GM23338 (cell line): ENCODE data around the gene HOXA2. TPM values are rescaled to one million over a fixed set of nuclear protein-coding genes. Genes with fewer than 3 reads are reported as not detected.

ENCODE experiments used
- ATAC-seq: fragments of 200-7000 bp; cut with Tn5 transposase; 3 replicates; pipeline ENCODE4 v1.9.1; 2020
- DNase-seq: peaks from one replicate; pipeline ENCODE4 v3.0.0-alpha.2; 2015; ENCODE audit warnings: low spot score
- H2AFZ ChIP-seq: fragments of 200-600 bp; sonication (generic); 2 replicates; pipeline ENCODE4 v1.8.0; 2016; ENCODE audit warnings: antibody characterized with exemption, mild to moderate bottlenecking, moderate library complexity
- H3F3A ChIP-seq: fragments of 200-600 bp; sonication (generic); replicated peaks from 2 replicates; pipeline ENCODE4 v1.8.0; 2017; ENCODE audit warnings: antibody characterized with exemption, mixed run types, low read depth
- H3K27ac ChIP-seq: fragments of 200-600 bp; sonication (generic); 2 replicates; pipeline ENCODE4 v1.6.1; 2016; ENCODE audit warnings: low read depth
- H3K27me3 ChIP-seq: fragments of 200-600 bp; sonication (generic); 2 replicates; pipeline ENCODE4 v1.8.0; 2016; ENCODE audit warnings: mild to moderate bottlenecking, mixed run types, moderate library complexity; ENCODE audit not compliant: insufficient read depth
- H3K36me3 ChIP-seq: fragments of 200-600 bp; sonication (generic); 2 replicates; pipeline ENCODE4 v1.8.0; 2016; ENCODE audit warnings: mild to moderate bottlenecking; ENCODE audit not compliant: insufficient read depth
- H3K4me1 ChIP-seq: fragments of 200-600 bp; sonication (generic); 2 replicates; pipeline ENCODE4 v1.8.0; 2016; ENCODE audit warnings: mild to moderate bottlenecking, moderate library complexity; ENCODE audit not compliant: insufficient read depth
- H3K4me2 ChIP-seq: fragments of 200-600 bp; sonication (generic); 2 replicates; pipeline ENCODE4 v1.7.1; 2017; ENCODE audit warnings: mixed run types
- H3K4me3 ChIP-seq: fragments of 200-600 bp; sonication (generic); 2 replicates; pipeline ENCODE4 v1.6.1; 2016; ENCODE audit warnings: mixed run types
- H3K79me2 ChIP-seq: fragments of 200-600 bp; sonication (generic); replicated peaks from 2 replicates; pipeline ENCODE4 v1.8.0; 2017; ENCODE audit warnings: mild to moderate bottlenecking; ENCODE audit not compliant: insufficient read depth
- H3K9me2 ChIP-seq: fragments of 200-600 bp; sonication (generic); 2 replicates; pipeline ENCODE4 v1.8.0; 2017; ENCODE audit not compliant: insufficient read depth
- H4K20me1 ChIP-seq: fragments of 200-600 bp; sonication (generic); replicated peaks from 2 replicates; pipeline ENCODE4 v1.8.0; 2017; ENCODE audit warnings: mild to moderate bottlenecking; ENCODE audit not compliant: insufficient read depth
- H3K27ac Mint-ChIP-seq: 2 replicates; pipeline ENCODE4 v1.8.0; 2020; ENCODE audit warnings: inconsistent platforms, mild to moderate bottlenecking, moderate library complexity, mixed read lengths
- H3K27me3 Mint-ChIP-seq: 3 replicates; pipeline ENCODE4 v1.8.0; 2022; ENCODE audit warnings: low read depth, mild to moderate bottlenecking, moderate library complexity, mixed read lengths, inconsistent platforms; ENCODE audit not compliant: insufficient read depth, poor library complexity
- H3K36me3 Mint-ChIP-seq: 3 replicates; pipeline ENCODE4 v1.8.0; 2021; ENCODE audit warnings: low read depth, mild to moderate bottlenecking, inconsistent platforms, moderate library complexity, mixed read lengths
- H3K4me1 Mint-ChIP-seq: 3 replicates; pipeline ENCODE4 v1.8.0; 2020; ENCODE audit warnings: mild to moderate bottlenecking, inconsistent platforms, mixed read lengths
- H3K4me3 Mint-ChIP-seq: 3 replicates; pipeline ENCODE4 v1.8.0; 2021; ENCODE audit warnings: moderate library complexity, mild to moderate bottlenecking, inconsistent platforms, mixed read lengths
- H3K9me3 Mint-ChIP-seq: 3 replicates; pipeline ENCODE4 v1.8.0; 2020; ENCODE audit warnings: moderate library complexity, mild to moderate bottlenecking, inconsistent platforms, mixed read lengths
- CREB1 ChIP-seq: fragments of 250-450 bp; sonication (Bioruptor Pico); IDR thresholded peaks from 2 replicates; pipeline ENCODE4 v1.5.0; 2020; ENCODE audit warnings: low read depth, mild to moderate bottlenecking, moderate library complexity
- EZH2 ChIP-seq: fragments of 200-600 bp; sonication (generic); IDR thresholded peaks from one replicate; pipeline ENCODE4 v1.8.0; 2017; ENCODE audit warnings: antibody characterized with exemption, mild to moderate bottlenecking, low read depth; ENCODE audit not compliant: unreplicated experiment
- NANOG ChIP-seq: IDR thresholded peaks from 2 replicates; pipeline ENCODE4 v1.6.1; 2016; ENCODE audit warnings: antibody characterized with exemption, borderline replicate concordance
- polyA plus RNA-seq: library from polyadenylated mRNA; unstranded; fragments of >200 nt; fragmentation: Nextera tagmentation; extraction: Ambion mirVana; gene quantifications from 2 replicates; pipeline ENCODE4 v1.2.1, GENCODE V29; 2016
- total RNA-seq: library from RNA; depleted of rRNA; stranded (reverse); fragments of >200 nt; shearing (Covaris generic); gene quantifications from 2 replicates; pipeline ENCODE4 v1.2.3, GENCODE V29; 2014
- TF ChIP-seq, protein P1 (sequence below): fragments of 250-450 bp; sonication (Bioruptor Pico); IDR thresholded peaks from 2 replicates; pipeline ENCODE4 v1.5.0; 2020; ENCODE audit warnings: mild to moderate bottlenecking, moderate library complexity

HOXA2 gene
- total and polyA plus RNA-seq, 2 experiments from 2014 or later, result not detected

- H3K27ac Mint-ChIP-seq, result no peak overlapping the region
- peaks cover 97% of the 10 kb centered on the region for H3K27me3 ChIP-seq
- H3K4me3 Mint-ChIP-seq, result no peak overlapping the region
- no peaks in the 10 kb centered on the region for H3K79me2 ChIP-seq
- no peak overlapping the region for H2AFZ ChIP-seq
- H3K27me3 Mint-ChIP-seq, result peaks cover 95% of the 10 kb centered on the region
- H3K9me2 ChIP-seq, result no peaks in the 10 kb centered on the region
- peaks cover 50% of the 10 kb centered on the region for H3F3A ChIP-seq
- H3K4me1 Mint-ChIP-seq, result peaks cover 9% of the 10 kb centered on the region
- H3K9me3 Mint-ChIP-seq, result peaks cover 4% of the 10 kb centered on the region; the same call in 1 of the 3 replicates
- H3K36me3 Mint-ChIP-seq, result no peaks in the 10 kb centered on the region
- 0 out of 2 replicates have a peak overlapping the region, but pooled peaks have one; percentile 32 for H3K4me3 ChIP-seq
- H3K4me1 ChIP-seq, result peaks cover 33% of the 10 kb centered on the region
- peak overlapping the region; percentile 57; the same call in 1 of the 2 replicates for H3K4me2 ChIP-seq
- H3K36me3 ChIP-seq, result no peaks in the 10 kb centered on the region
- TF ChIP-seq NANOG, result no peak
- TF ChIP-seq EZH2, result peak; percentile 72
- ATAC-seq, result peak; percentile 19
- peak; percentile 75 for DNase-seq
- peaks cover 65% of the 10 kb centered on the region for H4K20me1 ChIP-seq
- no peak overlapping the region for H3K27ac ChIP-seq
Observed at GRCh38 chr7:27116962-27117886, 14.7 kb upstream of the HOXA2 start.

- Mint-ChIP-seq H3K4me3 (no peak overlapping the region), H3K36me3 (no peaks in the 10 kb centered on the region), H3K27me3 (peaks cover 95% of the 10 kb centered on the region), H3K4me1 (peaks cover 9% of the 10 kb centered on the region), H3K9me3 (peaks cover 8% of the 10 kb centered on the region; the same call in 2 of the 3 replicates), H3K27ac (no peak overlapping the region)
- ATAC-seq, result no peak
- no peak overlapping the region for H3K4me3 ChIP-seq
- H3K9me2 ChIP-seq, result no peaks in the 10 kb centered on the region
- H2AFZ ChIP-seq, result no peak overlapping the region
- H3K36me3 ChIP-seq, result no peaks in the 10 kb centered on the region
- peaks cover 48% of the 10 kb centered on the region for H3F3A ChIP-seq
- no peak overlapping the region for H3K27ac ChIP-seq
- H3K4me2 ChIP-seq, result no peak overlapping the region
- DNase-seq, result no peak
- peaks cover 67% of the 10 kb centered on the region for H4K20me1 ChIP-seq
- TF ChIP-seq CREB1 (CRISPR knock-in tag) (no peak), EZH2 (peak; percentile 98)
- peaks cover 97% of the 10 kb centered on the region for H3K27me3 ChIP-seq
- peaks cover 31% of the 10 kb centered on the region for H3K4me1 ChIP-seq
- no peaks in the 10 kb centered on the region for H3K79me2 ChIP-seq
Observed at GRCh38 chr7:27116031-27116961, 13.8 kb upstream of the HOXA2 start.

DNA sequence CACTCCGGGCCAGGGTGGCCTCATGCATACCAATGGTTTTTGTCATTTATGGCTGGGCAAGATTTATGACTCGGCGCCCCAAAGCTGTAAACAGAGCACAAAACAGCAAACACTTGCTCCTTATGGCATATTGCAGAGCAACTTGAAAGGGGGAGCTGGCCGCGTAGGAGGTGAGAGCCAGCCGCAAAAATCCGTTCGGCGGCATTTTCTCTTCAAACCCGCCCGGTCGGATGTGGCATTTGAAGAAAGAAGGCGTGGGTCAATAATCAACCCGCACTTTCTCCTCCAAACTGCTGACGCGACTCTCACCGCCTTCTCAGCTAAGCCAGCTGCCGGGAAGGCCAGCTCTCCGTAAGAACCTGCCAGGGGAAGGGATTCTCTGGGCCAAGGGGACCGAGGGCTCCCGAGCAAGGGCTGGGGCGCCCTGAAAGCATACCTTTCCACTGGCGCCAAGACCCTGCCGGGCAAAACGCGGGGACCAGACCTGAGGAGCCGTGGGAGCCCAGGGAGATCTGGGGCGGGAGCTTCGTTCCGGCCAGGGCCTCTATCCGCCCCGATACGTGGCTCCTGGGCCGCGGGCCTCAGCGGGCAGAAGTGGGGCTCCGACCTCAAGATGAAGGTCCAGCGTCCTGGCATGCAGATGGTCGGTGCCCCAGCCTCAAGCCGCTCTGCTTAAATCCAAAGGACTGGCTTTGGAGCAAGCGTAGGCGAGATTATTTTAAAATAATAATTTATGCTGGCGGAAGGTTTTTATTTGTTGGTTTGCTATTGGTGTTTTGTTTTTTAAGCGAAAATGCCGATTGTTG is 12.9 kb upstream of the HOXA2 start:
- H3K36me3 Mint-ChIP-seq, result no peaks in the 10 kb centered on the region
- DNase-seq (peak; percentile 63), ATAC-seq (peak; percentile 9)
- H3K36me3 ChIP-seq, result no peaks in the 10 kb centered on the region
- H3K79me2 ChIP-seq, result no peaks in the 10 kb centered on the region
- H3K27me3 Mint-ChIP-seq, result peaks cover 95% of the 10 kb centered on the region
- peaks cover 67% of the 10 kb centered on the region for H4K20me1 ChIP-seq
- no peak overlapping the region for H3K4me3 Mint-ChIP-seq
- H3K4me1 ChIP-seq, result peaks cover 31% of the 10 kb centered on the region
- 0 out of 2 replicates have a peak overlapping the region, but pooled peaks have one; percentile 36 for H3K4me2 ChIP-seq
- no peak overlapping the region for H3K27ac ChIP-seq
- peaks cover 46% of the 10 kb centered on the region for H3F3A ChIP-seq
- H3K27ac Mint-ChIP-seq, result no peak overlapping the region
- H3K9me3 Mint-ChIP-seq, result peaks cover 12% of the 10 kb centered on the region; the same call in 2 of the 3 replicates
- peaks cover 97% of the 10 kb centered on the region for H3K27me3 ChIP-seq
- no peaks in the 10 kb centered on the region for H3K9me2 ChIP-seq
- H3K4me1 Mint-ChIP-seq, result peaks cover 13% of the 10 kb centered on the region
- H3K4me3 ChIP-seq, result 0 out of 2 replicates have a peak overlapping the region, but pooled peaks have one; percentile 26
- no peak overlapping the region for H2AFZ ChIP-seq
- TF ChIP-seq, protein P1, sequence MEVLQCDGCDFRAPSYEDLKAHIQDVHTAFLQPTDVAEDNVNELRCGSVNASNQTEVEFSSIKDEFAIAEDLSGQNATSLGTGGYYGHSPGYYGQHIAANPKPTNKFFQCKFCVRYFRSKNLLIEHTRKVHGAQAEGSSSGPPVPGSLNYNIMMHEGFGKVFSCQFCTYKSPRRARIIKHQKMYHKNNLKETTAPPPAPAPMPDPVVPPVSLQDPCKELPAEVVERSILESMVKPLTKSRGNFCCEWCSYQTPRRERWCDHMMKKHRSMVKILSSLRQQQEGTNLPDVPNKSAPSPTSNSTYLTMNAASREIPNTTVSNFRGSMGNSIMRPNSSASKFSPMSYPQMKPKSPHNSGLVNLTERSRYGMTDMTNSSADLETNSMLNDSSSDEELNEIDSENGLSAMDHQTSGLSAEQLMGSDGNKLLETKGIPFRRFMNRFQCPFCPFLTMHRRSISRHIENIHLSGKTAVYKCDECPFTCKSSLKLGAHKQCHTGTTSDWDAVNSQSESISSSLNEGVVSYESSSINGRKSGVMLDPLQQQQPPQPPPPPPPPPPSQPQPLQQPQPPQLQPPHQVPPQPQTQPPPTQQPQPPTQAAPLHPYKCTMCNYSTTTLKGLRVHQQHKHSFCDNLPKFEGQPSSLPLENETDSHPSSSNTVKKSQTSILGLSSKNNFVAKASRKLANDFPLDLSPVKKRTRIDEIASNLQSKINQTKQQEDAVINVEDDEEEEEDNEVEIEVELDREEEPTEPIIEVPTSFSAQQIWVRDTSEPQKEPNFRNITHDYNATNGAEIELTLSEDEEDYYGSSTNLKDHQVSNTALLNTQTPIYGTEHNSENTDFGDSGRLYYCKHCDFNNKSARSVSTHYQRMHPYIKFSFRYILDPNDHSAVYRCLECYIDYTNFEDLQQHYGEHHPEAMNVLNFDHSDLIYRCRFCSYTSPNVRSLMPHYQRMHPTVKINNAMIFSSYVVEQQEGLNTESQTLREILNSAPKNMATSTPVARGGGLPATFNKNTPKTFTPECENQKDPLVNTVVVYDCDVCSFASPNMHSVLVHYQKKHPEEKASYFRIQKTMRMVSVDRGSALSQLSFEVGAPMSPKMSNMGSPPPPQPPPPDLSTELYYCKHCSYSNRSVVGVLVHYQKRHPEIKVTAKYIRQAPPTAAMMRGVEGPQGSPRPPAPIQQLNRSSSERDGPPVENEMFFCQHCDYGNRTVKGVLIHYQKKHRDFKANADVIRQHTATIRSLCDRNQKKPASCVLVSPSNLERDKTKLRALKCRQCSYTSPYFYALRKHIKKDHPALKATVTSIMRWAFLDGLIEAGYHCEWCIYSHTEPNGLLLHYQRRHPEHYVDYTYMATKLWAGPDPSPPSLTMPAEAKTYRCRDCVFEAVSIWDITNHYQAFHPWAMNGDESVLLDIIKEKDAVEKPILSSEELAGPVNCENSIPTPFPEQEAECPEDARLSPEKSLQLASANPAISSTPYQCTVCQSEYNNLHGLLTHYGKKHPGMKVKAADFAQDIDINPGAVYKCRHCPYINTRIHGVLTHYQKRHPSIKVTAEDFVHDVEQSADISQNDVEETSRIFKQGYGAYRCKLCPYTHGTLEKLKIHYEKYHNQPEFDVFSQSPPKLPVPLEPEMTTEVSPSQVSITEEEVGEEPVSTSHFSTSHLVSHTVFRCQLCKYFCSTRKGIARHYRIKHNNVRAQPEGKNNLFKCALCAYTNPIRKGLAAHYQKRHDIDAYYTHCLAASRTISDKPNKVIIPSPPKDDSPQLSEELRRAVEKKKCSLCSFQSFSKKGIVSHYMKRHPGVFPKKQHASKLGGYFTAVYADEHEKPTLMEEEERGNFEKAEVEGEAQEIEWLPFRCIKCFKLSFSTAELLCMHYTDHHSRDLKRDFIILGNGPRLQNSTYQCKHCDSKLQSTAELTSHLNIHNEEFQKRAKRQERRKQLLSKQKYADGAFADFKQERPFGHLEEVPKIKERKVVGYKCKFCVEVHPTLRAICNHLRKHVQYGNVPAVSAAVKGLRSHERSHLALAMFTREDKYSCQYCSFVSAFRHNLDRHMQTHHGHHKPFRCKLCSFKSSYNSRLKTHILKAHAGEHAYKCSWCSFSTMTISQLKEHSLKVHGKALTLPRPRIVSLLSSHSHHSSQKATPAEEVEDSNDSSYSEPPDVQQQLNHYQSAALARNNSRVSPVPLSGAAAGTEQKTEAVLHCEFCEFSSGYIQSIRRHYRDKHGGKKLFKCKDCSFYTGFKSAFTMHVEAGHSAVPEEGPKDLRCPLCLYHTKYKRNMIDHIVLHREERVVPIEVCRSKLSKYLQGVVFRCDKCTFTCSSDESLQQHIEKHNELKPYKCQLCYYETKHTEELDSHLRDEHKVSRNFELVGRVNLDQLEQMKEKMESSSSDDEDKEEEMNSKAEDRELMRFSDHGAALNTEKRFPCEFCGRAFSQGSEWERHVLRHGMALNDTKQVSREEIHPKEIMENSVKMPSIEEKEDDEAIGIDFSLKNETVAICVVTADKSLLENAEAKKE (CRISPR knock-in tag), result no peak
- peak; percentile 97 for TF ChIP-seq EZH2
